Common myeloid progenitor, CD34-positive (primary cell): ENCODE measurements around the gene APOE.
"Not testable (repeated sequence)": the region's sequence is repeated elsewhere in the genome, so short reads cannot be mapped to it uniquely, and the experiment has no call there.

Experiments used
- CTCF ChIA-PET: fragments of 350-600 bp; sonication (Branson Sonifier 250); formaldehyde crosslinking; loops from one replicate; lab custom pipeline; 2021; ENCODE audit warnings: antibody characterized with exemption; lab: Charles Lee
- POLR2A ChIA-PET: fragments of 350-600 bp; sonication (Branson Sonifier 250); formaldehyde crosslinking; loops from one replicate; lab custom pipeline; 2021; ENCODE audit warnings: antibody characterized with exemption; lab: Charles Lee
- DNase-seq, 3 donors: peaks; one replicate each; pipeline versions ENCODE4 v3.0.0 to v3.0.0-alpha.2; 2013
- H3K27ac ChIP-seq, 2 experiments: 1 replicate in 1 of 2; 2 replicates in 1 of 2; pipeline ENCODE4 v1.7.0; 2013; ENCODE audit warnings: inconsistent platforms in 2 of 2, low read length in 2 of 2, mild to moderate bottlenecking in 2 of 2, low read depth in 1 of 2, moderate library complexity in 1 of 2; ENCODE audit not compliant: severe bottlenecking in 2 of 2, insufficient read depth in 1 of 2, poor library complexity in 1 of 2
- H3K27me3 ChIP-seq, 5 experiments: replicated peaks in 2 of 5; 1 replicate in 3 of 5; 2 replicates in 2 of 5; pipeline versions ENCODE4 v1.6.1 to v1.7.0; 2013; ENCODE audit warnings: low read length in 4 of 5, mild to moderate bottlenecking in 2 of 5, moderate library complexity in 2 of 5, inconsistent platforms in 1 of 5; ENCODE audit not compliant: insufficient read depth in 5 of 5, control insufficient read depth in 4 of 5
- H3K36me3 ChIP-seq, 4 experiments: 1 replicate in 2 of 4; 2 replicates in 2 of 4; pipeline versions ENCODE4 v1.6.1 to v1.7.0; 2013; ENCODE audit warnings: low read length in 3 of 4, control low read depth in 1 of 4, mild to moderate bottlenecking in 1 of 4; ENCODE audit not compliant: control insufficient read depth in 4 of 4, insufficient read depth in 4 of 4
- H3K4me1 ChIP-seq, 4 experiments: 1 replicate in 3 of 4; 2 replicates in 1 of 4; pipeline versions ENCODE4 v1.6.1 to v1.7.1; 2013; ENCODE audit warnings: low read length in 3 of 4, mild to moderate bottlenecking in 3 of 4, control low read depth in 1 of 4, inconsistent platforms in 1 of 4, moderate library complexity in 1 of 4; ENCODE audit not compliant: control insufficient read depth in 4 of 4, insufficient read depth in 4 of 4; ENCODE audit errors: control extremely low read depth in 1 of 4
- H3K4me3 ChIP-seq, 7 experiments: 1 replicate in 4 of 7; 2 replicates in 3 of 7; pipeline versions ENCODE4 v1.5.1 to v1.7.0; 2013; ENCODE audit warnings: mild to moderate bottlenecking in 7 of 7, low read length in 6 of 7, moderate library complexity in 6 of 7, inconsistent platforms in 2 of 7, low read depth in 2 of 7, control low read depth in 1 of 7; ENCODE audit not compliant: insufficient read depth in 4 of 7, control insufficient read depth in 1 of 7; ENCODE audit errors: extremely low read depth in 1 of 7
- H3K9me3 ChIP-seq, 5 experiments: 1 replicate in 4 of 5; 2 replicates in 1 of 5; pipeline versions ENCODE4 v1.6.1 to v1.7.1; 2013; ENCODE audit warnings: low read length in 4 of 5, mild to moderate bottlenecking in 2 of 5, inconsistent platforms in 1 of 5, low read depth in 1 of 5, moderate library complexity in 1 of 5; ENCODE audit not compliant: control insufficient read depth in 4 of 5, insufficient read depth in 2 of 5; ENCODE audit errors: control extremely low read depth in 1 of 5
- WGBS: methylation state at CpG from one replicate; pipeline ENCODE4 v1.1.5; 2013; ENCODE audit not compliant: insufficient coverage; 5-methylcytosine and 5-hydroxymethylcytosine counted together

APOE gene

GRCh38 chr19:44908074-44908835 is 2.7 kb downstream of the APOE start:
- CTCF ChIA-PET, result interaction anchor here (1.0 to 10.3 kb wide), 3 partner anchors 18 to 48 kb away, joined by 4 to 72 read pairs (median 11); no protein-coding TSS in a partner anchor
- H3K4me3 ChIP-seq, result no peak overlapping the region
- no peak for DNase-seq
- 97% methylated on average over 40 of the region's 46 CpGs for WGBS
- POLR2A ChIA-PET, result no interaction called here
- peaks cover 0 to 13% (median under 1%) of the 10 kb centered on the region in 4 experiments for H3K36me3 ChIP-seq
- H3K27ac ChIP-seq, result no peak overlapping the region
- H3K4me1 ChIP-seq, result peaks cover 0 to 27% (median 21%) of the 10 kb centered on the region in 4 experiments
- H3K9me3 ChIP-seq, result no peaks in the 10 kb centered on the region
- peaks cover 0 to 23% (median 4%) of the 10 kb centered on the region in 5 experiments for H3K27me3 ChIP-seq

DNA sequence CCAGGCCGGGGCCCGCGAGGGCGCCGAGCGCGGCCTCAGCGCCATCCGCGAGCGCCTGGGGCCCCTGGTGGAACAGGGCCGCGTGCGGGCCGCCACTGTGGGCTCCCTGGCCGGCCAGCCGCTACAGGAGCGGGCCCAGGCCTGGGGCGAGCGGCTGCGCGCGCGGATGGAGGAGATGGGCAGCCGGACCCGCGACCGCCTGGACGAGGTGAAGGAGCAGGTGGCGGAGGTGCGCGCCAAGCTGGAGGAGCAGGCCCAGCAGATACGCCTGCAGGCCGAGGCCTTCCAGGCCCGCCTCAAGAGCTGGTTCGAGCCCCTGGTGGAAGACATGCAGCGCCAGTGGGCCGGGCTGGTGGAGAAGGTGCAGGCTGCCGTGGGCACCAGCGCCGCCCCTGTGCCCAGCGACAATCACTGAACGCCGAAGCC is 3.3 kb downstream of the APOE start:
- 97% methylated on average over 41 of the region's 44 CpGs for WGBS
- CTCF ChIA-PET, result interaction anchor here (10.3 kb wide), 1 partner anchor 43 kb away, joined by 72 read pairs; no protein-coding TSS in a partner anchor

GRCh38 chr19:44909775-44910174 is 4.2 kb downstream of the APOE start:
- ChIA-PET CTCF (interaction anchor here (0.7 to 10.3 kb wide), 4 partner anchors 20 to 186 kb away, joined by 3 to 72 read pairs (median 4); no protein-coding TSS in a partner anchor), POLR2A (no interaction called here)
- Histone ChIP-seq H3K9me3 (no peaks in the 10 kb centered on the region), H3K4me1 (peaks cover 0 to 40% (median 31%) of the 10 kb centered on the region in 4 experiments), H3K4me3 (no peak overlapping the region), H3K27ac (peak overlapping the region in 1 of 2 experiments; percentile 25), H3K36me3 (no peaks in the 10 kb centered on the region), H3K27me3 (peaks cover 0 to 23% (median 4%) of the 10 kb centered on the region in 5 experiments)
- 100% methylated on average over 2 of the region's 5 CpGs for WGBS
- DNase-seq, result peak in 1 of 3 donors; percentile 22

More for the DNA sequence above, 3.3 kb downstream of the APOE start:
- Histone ChIP-seq H3K4me3 (no peak overlapping the region), H3K4me1 (peaks cover 0 to 31% (median 22%) of the 10 kb centered on the region in 4 experiments), H3K36me3 (peaks cover 0 to 8% (median 0%) of the 10 kb centered on the region in 4 experiments), H3K27me3 (peaks cover 0 to 23% (median 4%) of the 10 kb centered on the region in 5 experiments), H3K27ac (no peak overlapping the region), H3K9me3 (no peaks in the 10 kb centered on the region)
- POLR2A ChIA-PET, result no interaction called here
- no peak for DNase-seq

GRCh38 chr19:44911896-44912295 is 6.3 kb downstream of the APOE start:
- H3K9me3 ChIP-seq, H3K27ac ChIP-seq, DNase-seq, H3K4me3 ChIP-seq, H3K27me3 ChIP-seq, H3K36me3 ChIP-seq: not testable (repeated sequence)
- 96% methylated on average over 3 of the region's 6 CpGs for WGBS
- CTCF ChIA-PET, result interaction anchor here (1.3 to 10.3 kb wide), 5 partner anchors 10 to 48 kb away, joined by 5 to 72 read pairs (median 5); no protein-coding TSS in a partner anchor
- POLR2A ChIA-PET, result interaction anchor here (0.7 kb wide), 1 partner anchor 118 kb away, joined by 3 read pairs; no protein-coding TSS in a partner anchor
- peaks cover 0 to 35% (median 21%) of the 10 kb centered on the region in 4 experiments for H3K4me1 ChIP-seq

DNA sequence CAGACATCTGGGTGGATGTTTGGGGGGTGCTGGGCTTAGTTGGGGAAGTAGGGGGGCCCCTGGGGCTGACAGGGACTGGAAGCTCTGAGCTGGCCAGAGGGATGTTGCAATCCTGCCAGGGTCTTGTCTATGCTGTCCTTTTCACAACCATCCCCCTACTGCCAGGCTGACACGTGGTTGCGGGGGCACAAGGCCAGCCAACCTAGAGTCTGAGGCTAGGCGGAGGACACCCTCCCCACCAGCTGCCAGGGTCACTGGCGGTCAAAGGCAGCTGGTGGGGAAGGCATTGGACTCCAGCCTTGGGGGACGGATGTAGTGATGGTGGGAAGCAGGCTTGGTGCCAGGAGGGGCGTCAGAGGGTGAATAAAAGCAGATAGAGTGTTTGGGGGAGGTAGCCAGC is 7.3 kb downstream of the APOE start:
- Histone ChIP-seq H3K27ac (no peak overlapping the region), H3K9me3 (no peaks in the 10 kb centered on the region), H3K27me3 (no peaks in the 10 kb centered on the region), H3K4me1 (peaks cover 0 to 35% (median 21%) of the 10 kb centered on the region in 4 experiments), H3K4me3 (no peak overlapping the region), H3K36me3 (no peaks in the 10 kb centered on the region)
- ChIA-PET CTCF (interaction anchor here (0.8 to 10.3 kb wide), 3 partner anchors 8 to 39 kb away, joined by 3 to 72 read pairs (median 3); no protein-coding TSS in a partner anchor), POLR2A (no interaction called here)
- 80% methylated on average over 4 of the region's 6 CpGs for WGBS
- no peak for DNase-seq

DNA sequence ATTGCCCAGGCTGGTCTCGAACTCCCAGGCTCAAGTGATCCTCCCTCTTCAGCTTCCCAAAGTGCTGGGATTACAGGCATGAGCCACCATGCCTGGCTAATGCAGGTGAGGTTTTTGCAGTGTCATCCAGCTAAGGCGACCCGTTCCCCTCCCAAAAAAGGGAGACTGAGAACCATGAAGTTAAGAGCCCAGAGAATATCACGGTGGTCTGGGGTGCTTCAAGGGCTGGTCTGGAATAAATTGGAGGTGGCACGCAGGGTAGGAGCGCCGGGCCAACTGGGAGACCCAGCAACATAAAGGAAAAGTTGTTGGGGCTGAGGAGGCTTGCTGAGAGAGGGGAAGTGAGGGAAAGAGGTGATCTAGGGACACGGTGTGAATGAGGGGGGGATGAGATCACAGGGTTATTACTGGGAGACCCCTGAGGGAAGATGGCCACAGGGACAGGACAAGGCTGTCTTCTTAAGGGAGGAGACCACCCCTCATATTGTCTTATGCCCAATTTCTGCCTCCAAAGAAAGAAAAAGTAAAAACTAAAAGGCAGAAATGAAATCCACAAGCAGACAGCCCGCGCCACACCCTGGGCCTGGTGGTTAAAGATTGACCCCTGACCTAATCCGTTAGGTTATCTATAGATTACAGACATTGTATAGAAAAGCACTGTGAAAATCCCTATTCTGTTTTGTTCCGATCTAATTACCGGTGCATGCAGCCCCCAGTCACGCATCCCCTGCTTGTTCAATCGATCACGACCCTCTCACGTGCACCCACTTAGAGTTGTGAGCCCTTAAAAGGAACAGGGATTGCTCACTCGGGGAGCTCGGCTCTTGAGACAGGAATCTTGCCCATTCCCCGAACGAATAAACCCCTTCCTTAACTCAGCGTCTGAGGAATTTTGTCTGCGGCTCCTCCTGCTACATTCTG is 8.2 kb downstream of the APOE start:
- H3K9me3 ChIP-seq, H3K27me3 ChIP-seq, POLR2A ChIA-PET, H3K36me3 ChIP-seq: not testable (repeated sequence)
- CTCF ChIA-PET, result interaction anchor here (0.8 to 10.3 kb wide), 3 partner anchors 9 to 38 kb away, joined by 3 to 72 read pairs (median 3); no protein-coding TSS in a partner anchor
- peak in 1 of 3 donors; percentile 25 for DNase-seq
- WGBS, result 61% methylated on average over 9 of the region's 23 CpGs
- Histone ChIP-seq H3K4me1 (peaks cover 0 to 35% (median 21%) of the 10 kb centered on the region in 4 experiments), H3K27ac (peak overlapping the region in 1 of 2 experiments; percentile 70), H3K4me3 (peak overlapping the region in 2 of 7 experiments; percentile 67 to 72)
